GM18520 (cell line): ENCODE data around the gene SLC47A1.
"Not testable (repeated sequence)": the region's sequence is repeated elsewhere in the genome, so short reads cannot be mapped to it uniquely, and the experiment has no call there.

Experiments used
- ATAC-seq: cut with Tn5 transposase; IDR thresholded peaks from one replicate; pipeline ENCODE4 v1.9.1; 2021; ENCODE audit not compliant: unreplicated experiment

Gene SLC47A1

GRCh38 chr17:19520641-19521040 is 13.0 kb upstream of the SLC47A1 start:
- ATAC-seq: no peak

- ATAC-seq: no peak
These were observed 10.0 kb upstream of the SLC47A1 start for GRCh38 chr17:19523690-19524089.

GRCh38 chr17:19526950-19527349 is 6.7 kb upstream of the SLC47A1 start:
- ATAC-seq: not testable (repeated sequence)

- ATAC-seq: no peak
These were observed 1.7 kb upstream of the SLC47A1 start for GRCh38 chr17:19531780-19532501.

GRCh38 chr17:19533036-19533717 is 477 bp upstream of the SLC47A1 start:
- ATAC-seq: no peak

GRCh38 chr17:19534562-19535149 is 1.0 kb downstream of the SLC47A1 start:
- no peak for ATAC-seq

- no peak for ATAC-seq
These were observed 3.5 kb downstream of the SLC47A1 start for GRCh38 chr17:19537111-19537510.

GRCh38 chr17:19538095-19539039 is 4.7 kb downstream of the SLC47A1 start:
- no peak for ATAC-seq

GRCh38 chr17:19539040-19539399 is 5.4 kb downstream of the SLC47A1 start:
- ATAC-seq: no peak

GRCh38 chr17:19539841-19540311 is 6.2 kb downstream of the SLC47A1 start:
- no peak for ATAC-seq

GRCh38 chr17:19540706-19541370 is 7.2 kb downstream of the SLC47A1 start:
- ATAC-seq: no peak

GRCh38 chr17:19541445-19541844 is 7.8 kb downstream of the SLC47A1 start:
- ATAC-seq: no peak

GRCh38 chr17:19542247-19542646 is 8.6 kb downstream of the SLC47A1 start:
- ATAC-seq: no peak

GRCh38 chr17:19544366-19544765 is 10.7 kb downstream of the SLC47A1 start:
- ATAC-seq: no peak

- ATAC-seq: no peak
These were observed 12.8 kb downstream of the SLC47A1 start for GRCh38 chr17:19546289-19547065.

GRCh38 chr17:19549746-19550623 is 16.3 kb downstream of the SLC47A1 start:
- no peak for ATAC-seq

- ATAC-seq: no peak
These were observed 17.5 kb downstream of the SLC47A1 start for GRCh38 chr17:19551165-19551564.

GRCh38 chr17:19551591-19552148 is 18.0 kb downstream of the SLC47A1 start:
- no peak for ATAC-seq
